ENCODE results near the gene C10orf90.

DNA sequence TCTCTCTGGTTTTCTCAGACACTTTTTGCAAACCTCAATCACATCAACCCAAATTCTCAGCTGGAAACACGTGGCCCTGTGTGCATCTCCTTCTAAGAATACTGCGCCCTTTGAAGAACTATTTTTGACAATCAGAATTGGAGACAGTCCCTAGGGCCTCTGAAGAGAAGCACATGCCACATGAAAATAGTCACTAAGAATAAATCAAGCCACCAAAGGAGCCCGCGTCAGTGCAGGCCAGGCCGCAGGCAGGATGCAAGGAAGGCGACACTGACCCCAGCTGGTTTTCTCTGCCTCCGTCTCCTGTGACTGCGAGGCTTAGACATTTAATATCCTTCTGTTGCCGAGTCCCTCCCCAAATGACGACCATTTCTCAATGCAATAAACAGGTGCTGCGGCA lies 194.2 kb downstream of the C10orf90 start:
- TF ChIP-seq BRCA1 (IDR thresholded peaks at IDR 0.05; ENCODE audit: low read depth, low read length): no peak
- TF ChIP-seq, protein P1, sequence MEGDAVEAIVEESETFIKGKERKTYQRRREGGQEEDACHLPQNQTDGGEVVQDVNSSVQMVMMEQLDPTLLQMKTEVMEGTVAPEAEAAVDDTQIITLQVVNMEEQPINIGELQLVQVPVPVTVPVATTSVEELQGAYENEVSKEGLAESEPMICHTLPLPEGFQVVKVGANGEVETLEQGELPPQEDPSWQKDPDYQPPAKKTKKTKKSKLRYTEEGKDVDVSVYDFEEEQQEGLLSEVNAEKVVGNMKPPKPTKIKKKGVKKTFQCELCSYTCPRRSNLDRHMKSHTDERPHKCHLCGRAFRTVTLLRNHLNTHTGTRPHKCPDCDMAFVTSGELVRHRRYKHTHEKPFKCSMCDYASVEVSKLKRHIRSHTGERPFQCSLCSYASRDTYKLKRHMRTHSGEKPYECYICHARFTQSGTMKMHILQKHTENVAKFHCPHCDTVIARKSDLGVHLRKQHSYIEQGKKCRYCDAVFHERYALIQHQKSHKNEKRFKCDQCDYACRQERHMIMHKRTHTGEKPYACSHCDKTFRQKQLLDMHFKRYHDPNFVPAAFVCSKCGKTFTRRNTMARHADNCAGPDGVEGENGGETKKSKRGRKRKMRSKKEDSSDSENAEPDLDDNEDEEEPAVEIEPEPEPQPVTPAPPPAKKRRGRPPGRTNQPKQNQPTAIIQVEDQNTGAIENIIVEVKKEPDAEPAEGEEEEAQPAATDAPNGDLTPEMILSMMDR (IDR thresholded peaks at IDR 0.05; ENCODE audit: control extremely low read depth in 1 of 3, insufficient read depth in 1 of 3, low read depth in 1 of 3, low read length in 3 of 3): peak in 2 of 3 experiments; percentile 10 to 12; a peak in 2 of 4 replicates
- no peak for TF ChIP-seq POLR2A (IDR thresholded peaks at IDR 0.05; ENCODE audit: control extremely low read depth in 1 of 2, low read depth in 2 of 2, low read length in 2 of 2)
- no peak for TF ChIP-seq YY1 (IDR thresholded peaks at IDR 0.05; ENCODE audit: low read depth, low read length)
- TF ChIP-seq TEAD4 (IDR thresholded peaks at IDR 0.05; ENCODE audit: low read depth, low read length): no peak
- TF ChIP-seq, protein P2, sequence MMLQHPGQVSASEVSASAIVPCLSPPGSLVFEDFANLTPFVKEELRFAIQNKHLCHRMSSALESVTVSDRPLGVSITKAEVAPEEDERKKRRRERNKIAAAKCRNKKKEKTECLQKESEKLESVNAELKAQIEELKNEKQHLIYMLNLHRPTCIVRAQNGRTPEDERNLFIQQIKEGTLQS (IDR thresholded peaks at IDR 0.05; ENCODE audit: insufficient read depth, low read depth, low read length): no peak
- TF ChIP-seq SUZ12 (IDR thresholded peaks at IDR 0.05; ENCODE audit: low read length): no peak
- TF ChIP-seq CEBPB (IDR thresholded peaks at IDR 0.05; ENCODE audit: low read depth, low read length): no peak
- TF ChIP-seq EZH2 (IDR thresholded peaks at IDR 0.05; ENCODE audit: low read depth, low read length, severe bottlenecking): no peak
- no peak for TF ChIP-seq ZNF274 (IDR thresholded peaks at IDR 0.05; ENCODE audit: borderline replicate concordance, extremely low read depth, low read length)
- no peak for TF ChIP-seq FOSL1 (IDR thresholded peaks at IDR 0.05; ENCODE audit: insufficient read depth, low read depth, low read length)
- no peak for TF ChIP-seq MAFK (IDR thresholded peaks at IDR 0.05; ENCODE audit: low read depth, low read length)
- TF ChIP-seq JUND (IDR thresholded peaks at IDR 0.05; ENCODE audit: low read length): no peak
- no peak for TF ChIP-seq EGR1 (IDR thresholded peaks at IDR 0.05; ENCODE audit: borderline replicate concordance, low read depth, low read length)

Measured in H1 (cell line).